Psoas muscle (tissue), 8 donors: ENCODE measurements around the gene GMNN. TPM values are rescaled to one million over a fixed set of nuclear protein-coding genes. Genes with fewer than 3 reads are reported as not detected.

ENCODE experiments used
- ATAC-seq, 4 donors: fragments of 200-7000 bp; cut with Tn5 transposase; one replicate each; pipeline ENCODE4 v1.9.1; 2020; ENCODE audit warnings: moderate library complexity in 3 of 4, mild to moderate bottlenecking in 2 of 4
- DNase-seq, 2 donors: peaks; one replicate each; pipeline ENCODE4 v3.0.0-alpha.2; 2020
- H3K27ac ChIP-seq: fragments of 200-600 bp; one replicate; pipeline ENCODE4 v1.8.0; 2022
- H3K27me3 ChIP-seq, 3 donors: fragments of 200-600 bp in 1 of 3; one replicate each; pipeline versions ENCODE4 v1.6.1 to v1.8.0; 2013 to 2022; ENCODE audit warnings: low read length in 2 of 3, mild to moderate bottlenecking in 2 of 3, moderate library complexity in 1 of 3; ENCODE audit not compliant: insufficient read depth in 3 of 3
- H3K36me3 ChIP-seq, 2 donors: fragments of 200-600 bp in 1 of 2; one replicate each; pipeline versions ENCODE4 v1.6.1 to v1.8.0; 2013 to 2022; ENCODE audit warnings: low read depth in 1 of 2, mild to moderate bottlenecking in 1 of 2, moderate library complexity in 1 of 2; ENCODE audit not compliant: insufficient read depth in 1 of 2
- H3K4me1 ChIP-seq: fragments of 200-600 bp; one replicate; pipeline ENCODE4 v1.8.0; 2022
- H3K4me3 ChIP-seq: fragments of 200-600 bp; one replicate; pipeline ENCODE4 v1.8.0; 2022; ENCODE audit warnings: mild to moderate bottlenecking
- H3K9me3 ChIP-seq: fragments of 200-600 bp; one replicate; pipeline ENCODE4 v1.8.0; 2022
- WGBS, 3 donors: extraction: QIAGEN DNeasy Blood & Tissue Kit; methylation state at CpG; one replicate each; pipeline versions ENCODE4 v1.1.6 to v1.1.7; 2013; 5-methylcytosine and 5-hydroxymethylcytosine counted together
- intact Hi-C, 2 donors: fragments of 100-400 bp; cut with DNase I; formaldehyde crosslinking; loops; one replicate each; pipeline versions ENCODE4 v1.11.0 to v1.14.2; 2022
- polyA plus RNA-seq, 3 donors: library from polyadenylated mRNA; stranded (reverse); fragments of 200-250 nt; gene quantifications; one replicate each; pipeline ENCODE4 v1.2.3, GENCODE V29; 2013
- total RNA-seq, 4 donors: library from RNA; stranded (reverse); fragmentation: NEBNext Ultra II Directional in 2 of 4; extraction: Animal tissue kit (Norgen Biotek cat#: 25700) in 2 of 4; gene quantifications; one replicate each; pipeline versions ENCODE4 v1.2.1 to v1.2.4, GENCODE V29; 2021 to 2023
- TF ChIP-seq, protein P1 (sequence below): fragments of 200-600 bp; IDR thresholded peaks from one replicate; pipeline ENCODE4 v1.8.0; 2022; ENCODE audit warnings: antibody characterized with exemption
- donor health status: healthy with polysubstance abuse.
- donor health status: DM: no; HTN: no; CAD: no; lungs with moderate emphysema.
- donor health status: Bipolar disorder and iron deficiency.
- donor health status: healthy.
- donor health status: DM: yes; HTN: yes; CAD: no.
- donor health status: DM: no; HTN: no; CAD: no.
- donor health status: DM: no; HTN: no; CAD: no.
- donor health status: DM: yes; HTN: yes; CAD: no.

Gene GMNN
- total and polyA plus RNA-seq, 7 donors, result 3.5 to 12.2 (median 4.2) TPM

DNA sequence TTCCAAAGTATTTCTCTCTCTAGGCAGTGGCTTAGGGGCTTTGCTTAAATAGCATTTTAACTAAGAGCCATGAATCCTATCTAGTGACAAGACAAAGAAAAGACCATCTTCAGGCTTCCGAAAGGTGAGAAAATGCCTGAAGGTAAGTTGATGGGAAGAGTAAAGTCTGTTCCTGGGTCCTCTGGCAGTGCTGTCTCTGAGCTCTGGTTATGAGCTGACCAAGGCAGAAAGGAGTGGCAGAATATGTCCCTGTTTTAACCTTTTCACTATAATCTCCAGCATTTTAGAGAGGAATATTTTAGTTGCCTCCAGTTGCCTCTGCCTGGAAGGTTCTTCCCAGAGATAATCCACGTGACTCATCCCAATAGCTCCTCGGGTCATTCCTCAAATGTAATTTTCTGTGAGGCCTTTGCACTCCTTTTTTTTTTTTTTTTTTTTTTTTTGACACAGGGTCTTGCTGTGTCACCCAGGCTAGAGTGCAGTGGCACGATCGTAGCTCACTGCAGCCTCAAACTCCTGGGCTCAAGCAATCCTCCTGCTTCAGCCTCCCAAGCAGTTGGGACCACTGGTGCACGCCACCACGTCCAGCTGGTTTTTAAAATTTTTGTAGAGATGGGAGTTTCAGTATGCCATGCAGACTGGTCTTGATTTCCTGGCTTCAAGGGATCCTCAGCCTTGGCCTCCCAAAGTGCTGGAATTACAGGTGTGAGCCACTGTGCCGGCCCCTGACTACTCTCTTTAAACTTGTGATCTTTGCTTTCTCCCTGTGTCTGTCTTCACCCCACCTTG lies 27.7 kb downstream of the GMNN start:
- H3K9me3 ChIP-seq, result no peaks in the 10 kb centered on the region
- no peak overlapping the region for H3K27ac ChIP-seq
- ATAC-seq, result no peak
- WGBS, 3 donors, result 87 to 95% (median 89%) methylated on average over 8 of the region's 8 CpGs
- DNase-seq, result no peak
- intact Hi-C loops, result no loop called here
- H3K27me3 ChIP-seq, result no peaks in the 10 kb centered on the region
- H3K4me1 ChIP-seq, result no peaks in the 10 kb centered on the region
- TF ChIP-seq, protein P1, sequence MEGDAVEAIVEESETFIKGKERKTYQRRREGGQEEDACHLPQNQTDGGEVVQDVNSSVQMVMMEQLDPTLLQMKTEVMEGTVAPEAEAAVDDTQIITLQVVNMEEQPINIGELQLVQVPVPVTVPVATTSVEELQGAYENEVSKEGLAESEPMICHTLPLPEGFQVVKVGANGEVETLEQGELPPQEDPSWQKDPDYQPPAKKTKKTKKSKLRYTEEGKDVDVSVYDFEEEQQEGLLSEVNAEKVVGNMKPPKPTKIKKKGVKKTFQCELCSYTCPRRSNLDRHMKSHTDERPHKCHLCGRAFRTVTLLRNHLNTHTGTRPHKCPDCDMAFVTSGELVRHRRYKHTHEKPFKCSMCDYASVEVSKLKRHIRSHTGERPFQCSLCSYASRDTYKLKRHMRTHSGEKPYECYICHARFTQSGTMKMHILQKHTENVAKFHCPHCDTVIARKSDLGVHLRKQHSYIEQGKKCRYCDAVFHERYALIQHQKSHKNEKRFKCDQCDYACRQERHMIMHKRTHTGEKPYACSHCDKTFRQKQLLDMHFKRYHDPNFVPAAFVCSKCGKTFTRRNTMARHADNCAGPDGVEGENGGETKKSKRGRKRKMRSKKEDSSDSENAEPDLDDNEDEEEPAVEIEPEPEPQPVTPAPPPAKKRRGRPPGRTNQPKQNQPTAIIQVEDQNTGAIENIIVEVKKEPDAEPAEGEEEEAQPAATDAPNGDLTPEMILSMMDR, result no peak
- H3K4me3 ChIP-seq, result no peak overlapping the region
- peaks cover 4 to 17% of the 10 kb centered on the region in 2 donors for H3K36me3 ChIP-seq

DNA sequence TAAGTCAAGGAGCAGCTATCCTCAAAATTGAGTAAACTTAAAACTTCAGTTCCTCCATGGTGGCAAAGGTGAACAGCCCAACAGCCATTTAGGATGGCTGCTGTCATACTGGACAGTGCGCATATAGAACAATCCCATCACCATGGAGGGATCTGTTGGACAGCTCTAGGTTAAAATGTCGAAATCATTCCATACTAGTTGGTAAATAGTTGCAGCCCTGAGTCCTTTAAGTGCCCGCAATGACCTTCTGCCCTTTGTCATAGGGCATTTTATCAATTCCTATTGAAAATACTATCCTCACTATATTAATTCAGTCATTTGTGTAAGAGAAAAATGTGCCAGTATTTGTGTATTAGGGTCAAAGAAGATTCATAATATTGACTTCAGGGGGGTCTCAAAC lies 32.8 kb downstream of the GMNN start:
- TF ChIP-seq, protein P1, result no peak
- 94 to 98% (median 95%) methylated on average over 3 of the region's 3 CpGs for WGBS, 3 donors

DNA sequence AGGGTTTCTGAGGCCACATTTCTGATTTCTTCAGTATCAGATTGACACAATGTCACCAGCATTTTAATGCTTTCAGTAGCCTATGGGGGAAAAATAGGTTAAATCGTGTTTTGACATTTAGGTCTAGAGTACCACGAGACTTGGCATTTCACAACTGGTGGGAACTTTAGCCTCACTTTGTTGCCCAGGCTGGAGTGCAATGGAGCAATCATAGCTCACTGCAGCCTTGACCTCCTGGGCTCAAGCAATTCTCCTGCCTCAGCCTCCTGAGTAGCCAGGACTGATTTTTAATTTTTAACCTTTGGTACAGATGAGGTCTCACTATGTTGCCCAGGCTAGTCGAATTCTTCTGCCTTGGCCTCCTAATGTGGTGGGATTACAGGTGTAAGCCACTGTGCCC lies 35.0 kb downstream of the GMNN start:
- Histone ChIP-seq H3K27me3 (no peaks in the 10 kb centered on the region), H3K4me3 (no peak overlapping the region), H3K36me3 (peaks cover 4 to 46% of the 10 kb centered on the region in 2 donors), H3K27ac (no peak overlapping the region), H3K9me3 (no peaks in the 10 kb centered on the region), H3K4me1 (no peaks in the 10 kb centered on the region)
- ATAC-seq (no peak), DNase-seq (no peak)
- TF ChIP-seq, protein P1, result no peak
- intact Hi-C loops, result no loop called here
- WGBS, 3 donors, result 76 to 87% (median 77%) methylated on average over 3 of the region's 3 CpGs

More for the DNA sequence above, 32.8 kb downstream of the GMNN start:
- H3K36me3 ChIP-seq, result peaks cover 4 to 46% of the 10 kb centered on the region in 2 donors
- H3K4me3 ChIP-seq, result no peak overlapping the region
- intact Hi-C loops, result no loop called here
- no peaks in the 10 kb centered on the region for H3K9me3 ChIP-seq
- ATAC-seq (no peak), DNase-seq (no peak)
- no peaks in the 10 kb centered on the region for H3K27me3 ChIP-seq
- H3K27ac ChIP-seq, result no peak overlapping the region
- no peaks in the 10 kb centered on the region for H3K4me1 ChIP-seq

DNA sequence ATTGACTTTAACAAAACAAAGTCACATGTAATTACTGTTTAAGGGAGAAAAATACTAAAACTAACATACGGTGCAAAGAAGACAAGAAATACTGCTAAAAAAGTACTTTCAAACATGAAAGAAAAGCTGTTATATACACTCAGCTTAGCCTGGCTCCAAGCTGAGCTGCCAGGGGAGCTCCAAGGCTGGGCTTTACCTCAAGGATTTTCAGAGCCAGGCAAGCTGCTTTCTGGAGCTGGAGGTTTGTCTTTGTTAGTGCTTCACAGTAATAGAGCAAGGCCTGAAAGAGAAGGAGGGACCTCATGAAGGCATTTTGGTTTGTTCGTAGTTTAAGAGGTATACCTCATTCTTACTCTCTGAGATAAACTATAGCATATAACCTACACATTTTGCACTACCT lies 43.6 kb downstream of the GMNN start:
- H3K4me1 ChIP-seq, result no peaks in the 10 kb centered on the region
- intact Hi-C loops, result no loop called here
- ATAC-seq (no peak), DNase-seq (no peak)
- H3K27ac ChIP-seq, result no peak overlapping the region
- no peak overlapping the region for H3K4me3 ChIP-seq
- 82 to 93% (median 92%) methylated on average over 2 of the region's 2 CpGs for WGBS, 3 donors
- TF ChIP-seq, protein P1, result no peak
- no peaks in the 10 kb centered on the region for H3K9me3 ChIP-seq
- H3K27me3 ChIP-seq, result no peaks in the 10 kb centered on the region
- H3K36me3 ChIP-seq, result peaks cover 0 to 18% of the 10 kb centered on the region in 2 donors
